AG04449 (cell line): Measurements from ENCODE around the gene HOXD13.

Experiments used
- CTCF ChIA-PET: fragments of 350-600 bp; formaldehyde crosslinking; extraction: SDS; loops from one replicate; lab custom pipeline; 2021; ENCODE audit warnings: antibody characterized with exemption; lab: Yijun Ruan, JAX
- POLR2A ChIA-PET: fragments of 400-600, 350-600 bp; formaldehyde crosslinking; extraction: SDS; loops from one replicate; lab custom pipeline; 2020; ENCODE audit warnings: antibody characterized with exemption, inconsistent platforms; lab: Yijun Ruan, JAX
- DNase-seq: peaks from one replicate; pipeline ENCODE4 v3.0.0-alpha.2; 2010; ENCODE audit warnings: low read depth, low spot score
- H3K4me3 ChIP-seq: 2 replicates; pipeline ENCODE4 v1.5.1; 2011; ENCODE audit warnings: low read depth, mild to moderate bottlenecking, control low read depth, low read length
- CTCF ChIP-seq: IDR thresholded peaks from one replicate; pipeline ENCODE4 v1.5.1; 2011; ENCODE audit warnings: mild to moderate bottlenecking, moderate library complexity, low read length, control low read depth, inconsistent platforms; ENCODE audit not compliant: insufficient read depth; ENCODE audit errors: missing control alignments

Gene HOXD13

DNA sequence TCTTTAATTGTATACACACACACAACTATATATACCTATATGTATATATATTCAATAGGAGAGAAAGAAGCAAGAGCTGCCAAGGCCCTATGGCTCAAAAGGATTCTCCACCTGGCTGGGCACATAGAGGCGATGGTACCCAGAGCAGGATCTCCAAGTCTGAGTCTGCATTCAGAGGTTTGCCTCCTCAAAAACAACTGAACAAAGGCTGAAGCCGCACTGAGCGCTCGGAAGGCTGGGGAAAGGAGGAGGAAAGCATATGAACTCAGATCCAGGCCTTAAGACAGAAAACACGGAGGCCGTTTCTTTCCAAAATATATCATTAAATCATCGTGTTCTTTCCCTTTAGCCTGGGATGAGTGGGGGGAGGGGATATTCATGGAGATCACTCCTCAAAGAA lies 10.7 kb downstream of the HOXD13 start:
- no peak overlapping the region for H3K4me3 ChIP-seq
- no peak for DNase-seq
- CTCF ChIA-PET: interaction anchor here (0.9 to 2.3 kb wide), 6 partner anchors 8 to 1045 kb away, joined by 3 to 22 read pairs (median 6); no protein-coding TSS in a partner anchor
- TF ChIP-seq CTCF: no peak
- POLR2A ChIA-PET: no interaction called here

GRCh38 chr2:176103742-176104315 lies 11.3 kb downstream of the HOXD13 start:
- TF ChIP-seq CTCF: no peak
- H3K4me3 ChIP-seq: no peak overlapping the region
- ChIA-PET POLR2A (no interaction called here), CTCF (interaction anchor here (1.0 to 2.3 kb wide), 9 partner anchors 9 to 1406 kb away, joined by 3 to 8 read pairs (median 4); partner anchors contain the start of gene HOXD10)
- no peak for DNase-seq

GRCh38 chr2:176104316-176105077 lies 12.0 kb downstream of the HOXD13 start:
- TF ChIP-seq CTCF: no peak
- no peak for DNase-seq
- H3K4me3 ChIP-seq: peak overlapping the region; percentile 3; the same call in 1 of the 2 replicates
- ChIA-PET POLR2A (no interaction called here), CTCF (interaction anchor here (0.6 to 2.3 kb wide), 11 partner anchors 9 to 1407 kb away, joined by 3 to 8 read pairs (median 3); partner anchors contain the start of gene HOXD10)

GRCh38 chr2:176105078-176105729 lies 12.7 kb downstream of the HOXD13 start:
- TF ChIP-seq CTCF: no peak
- no peak overlapping the region for H3K4me3 ChIP-seq
- CTCF ChIA-PET: interaction anchor here (0.6 to 1.9 kb wide), 6 partner anchors 9 to 1408 kb away, joined by 3 to 8 read pairs (median 4); partner anchors contain the start of gene HOXD10
- DNase-seq: no peak
- POLR2A ChIA-PET: no interaction called here

- POLR2A ChIA-PET: no interaction called here
- no peak for TF ChIP-seq CTCF
- H3K4me3 ChIP-seq: no peak overlapping the region
- DNase-seq: no peak
- CTCF ChIA-PET: interaction anchor here (1.4 to 1.9 kb wide), 2 partner anchors 8 to 11 kb away, joined by 4 to 8 read pairs; no protein-coding TSS in a partner anchor
These were observed 13.4 kb downstream of the HOXD13 start for GRCh38 chr2:176105730-176106580.
